Glutamatergic neuron (in vitro differentiated cells): ENCODE results near the gene SLC7A6. TPM values are rescaled to one million over a fixed set of nuclear protein-coding genes. Genes with fewer than 3 reads are reported as not detected.
A peak's percentile ranks its signal among the peaks of the same experiment; 100 is the strongest.

Source experiments
- DNase-seq: peaks from one replicate; pipeline ENCODE4 v3.0.0; 2022
- H3K27ac Mint-ChIP-seq: one replicate; pipeline ENCODE4 v1.8.0; 2020; ENCODE audit warnings: mild to moderate bottlenecking, mixed read lengths, inconsistent platforms; ENCODE audit not compliant: unreplicated experiment
- H3K27me3 Mint-ChIP-seq: one replicate; pipeline ENCODE4 v1.8.0; 2020; ENCODE audit warnings: mild to moderate bottlenecking, moderate library complexity, mixed read lengths, inconsistent platforms; ENCODE audit not compliant: unreplicated experiment
- H3K36me3 Mint-ChIP-seq: one replicate; pipeline ENCODE4 v1.8.0; 2020; ENCODE audit warnings: mild to moderate bottlenecking, mixed read lengths, inconsistent platforms; ENCODE audit not compliant: unreplicated experiment
- H3K4me1 Mint-ChIP-seq: one replicate; pipeline ENCODE4 v1.8.0; 2020; ENCODE audit warnings: mild to moderate bottlenecking, low read depth, mixed read lengths, inconsistent platforms; ENCODE audit not compliant: unreplicated experiment
- H3K4me3 Mint-ChIP-seq: one replicate; pipeline ENCODE4 v1.8.0; 2020; ENCODE audit warnings: mild to moderate bottlenecking, mixed read lengths, inconsistent platforms; ENCODE audit not compliant: unreplicated experiment
- H3K9me3 Mint-ChIP-seq: one replicate; pipeline ENCODE4 v1.8.0; 2020; ENCODE audit warnings: mild to moderate bottlenecking, moderate library complexity, mixed read lengths, inconsistent platforms; ENCODE audit not compliant: unreplicated experiment
- long read RNA-seq: library from polyadenylated mRNA; unstranded; transcript quantifications from one replicate; pipeline ENCODE4 v2.0.0, GENCODE V29; 2020; ENCODE audit not compliant: unreplicated experiment
- total RNA-seq: library from RNA; stranded (reverse); fragmentation: NEBNext Ultra II Directional; extraction: Animal tissue kit (Norgen Biotek cat#: 25700); gene quantifications from one replicate; pipeline ENCODE4 v1.2.1, GENCODE V29; 2021; ENCODE audit not compliant: unreplicated experiment
- TF ChIP-seq, protein P1 (sequence below): fragments of 200-600 bp; sonication (generic); IDR thresholded peaks from one replicate; pipeline ENCODE4 v1.5.0; 2021; ENCODE audit not compliant: partially characterized antibody, unreplicated experiment

The SLC7A6 gene
- 78.1 TPM for total RNA-seq
- long read RNA-seq, partial matches to known transcripts = 4 of 7 reads
- long read RNA-seq, other reads (novel, unspliced or antisense) = 3 of 7 reads

DNA sequence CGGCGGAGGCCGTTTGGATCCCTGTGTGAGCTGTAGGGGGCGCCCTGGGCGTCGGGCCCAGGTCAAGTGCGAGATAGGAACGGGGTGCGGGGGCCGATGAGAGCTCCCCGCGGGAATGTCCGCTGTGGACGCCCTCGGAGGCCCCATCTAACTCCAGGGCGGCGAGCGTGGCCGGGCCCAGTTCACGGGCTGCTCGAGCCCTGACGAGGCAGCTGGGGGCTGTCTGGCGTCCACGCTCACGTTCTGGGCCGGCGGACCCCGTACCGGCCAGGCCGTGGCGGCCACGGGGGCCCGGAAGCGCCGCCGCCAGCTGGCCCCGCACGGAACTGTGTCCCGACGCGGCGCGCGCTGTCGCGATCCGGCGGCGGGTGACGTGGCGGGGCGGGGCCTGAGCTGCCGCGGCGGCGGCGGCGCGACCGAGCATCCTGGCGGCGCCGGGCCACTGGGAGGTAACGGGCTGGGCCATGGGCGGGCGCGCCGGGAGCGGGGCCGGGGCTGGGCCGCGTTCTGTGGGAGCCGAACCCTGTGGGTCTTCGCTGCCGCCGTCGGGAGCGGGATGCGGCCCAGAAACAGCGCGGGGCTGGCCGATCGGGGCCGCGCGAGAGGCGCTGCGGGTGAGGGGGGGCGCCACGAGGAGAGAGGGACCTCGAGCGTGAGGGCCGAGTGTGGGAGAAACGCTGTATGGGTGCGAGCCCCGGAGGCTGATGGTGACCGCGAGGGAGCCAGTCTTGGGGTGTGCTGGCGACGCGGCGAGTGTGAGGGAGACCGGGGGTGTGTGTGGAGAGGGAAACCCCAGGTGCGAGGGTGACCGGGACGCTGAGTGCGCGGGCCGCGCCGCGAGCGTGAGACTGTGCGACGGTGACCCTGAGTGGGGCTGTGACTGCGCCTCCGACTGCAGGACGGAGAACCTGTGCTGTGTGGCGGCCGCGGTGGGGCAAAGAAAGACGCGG is at the start of gene SLC7A6:
SLC7A6 (plus strand) TSS at position 399 of the 950 bp plus-strand sequence. CDS start 10,201 bp downstream, outside the sequence.
- Mint-ChIP-seq H3K27ac (peak within 1 kb of the TSS; percentile 90), H3K27me3 (peaks cover 13% of the 10 kb centered on the region), H3K4me3 (peak within 1 kb of the TSS; percentile 95), H3K9me3 (peaks cover 3% of the 10 kb centered on the region), H3K4me1 (peaks cover 25% of the 10 kb centered on the region), H3K36me3 (no peaks in the 10 kb centered on the region)
- TF ChIP-seq, protein P1, sequence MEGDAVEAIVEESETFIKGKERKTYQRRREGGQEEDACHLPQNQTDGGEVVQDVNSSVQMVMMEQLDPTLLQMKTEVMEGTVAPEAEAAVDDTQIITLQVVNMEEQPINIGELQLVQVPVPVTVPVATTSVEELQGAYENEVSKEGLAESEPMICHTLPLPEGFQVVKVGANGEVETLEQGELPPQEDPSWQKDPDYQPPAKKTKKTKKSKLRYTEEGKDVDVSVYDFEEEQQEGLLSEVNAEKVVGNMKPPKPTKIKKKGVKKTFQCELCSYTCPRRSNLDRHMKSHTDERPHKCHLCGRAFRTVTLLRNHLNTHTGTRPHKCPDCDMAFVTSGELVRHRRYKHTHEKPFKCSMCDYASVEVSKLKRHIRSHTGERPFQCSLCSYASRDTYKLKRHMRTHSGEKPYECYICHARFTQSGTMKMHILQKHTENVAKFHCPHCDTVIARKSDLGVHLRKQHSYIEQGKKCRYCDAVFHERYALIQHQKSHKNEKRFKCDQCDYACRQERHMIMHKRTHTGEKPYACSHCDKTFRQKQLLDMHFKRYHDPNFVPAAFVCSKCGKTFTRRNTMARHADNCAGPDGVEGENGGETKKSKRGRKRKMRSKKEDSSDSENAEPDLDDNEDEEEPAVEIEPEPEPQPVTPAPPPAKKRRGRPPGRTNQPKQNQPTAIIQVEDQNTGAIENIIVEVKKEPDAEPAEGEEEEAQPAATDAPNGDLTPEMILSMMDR = peak; percentile 78
- peak; percentile 83 for DNase-seq

DNA sequence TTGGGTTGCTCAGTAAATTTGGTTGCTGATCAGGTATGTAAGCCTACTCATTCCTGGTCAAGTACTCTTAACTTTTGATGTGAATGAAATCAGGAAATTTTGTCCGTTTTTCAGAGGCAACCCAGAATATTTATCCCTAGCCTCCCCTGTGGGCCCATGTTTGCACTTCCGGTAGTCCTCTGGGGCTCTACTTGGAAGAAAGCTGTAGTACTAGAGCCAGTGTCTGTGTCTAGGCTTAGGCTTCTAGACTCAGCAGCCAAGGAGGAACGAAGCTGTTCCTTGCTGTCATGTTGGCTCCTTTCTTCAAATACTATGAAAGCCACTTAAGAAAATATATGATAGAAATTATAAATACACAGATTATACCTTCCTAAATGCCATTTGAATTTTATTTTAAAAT is 49.6 kb upstream of the SLC7A6 start:
- Mint-ChIP-seq H3K9me3 (no peaks in the 10 kb centered on the region), H3K27me3 (no peaks in the 10 kb centered on the region), H3K36me3 (no peaks in the 10 kb centered on the region), H3K4me3 (no peak overlapping the region), H3K4me1 (no peaks in the 10 kb centered on the region), H3K27ac (no peak overlapping the region)
- no peak for DNase-seq
- TF ChIP-seq, protein P1 = no peak

DNA sequence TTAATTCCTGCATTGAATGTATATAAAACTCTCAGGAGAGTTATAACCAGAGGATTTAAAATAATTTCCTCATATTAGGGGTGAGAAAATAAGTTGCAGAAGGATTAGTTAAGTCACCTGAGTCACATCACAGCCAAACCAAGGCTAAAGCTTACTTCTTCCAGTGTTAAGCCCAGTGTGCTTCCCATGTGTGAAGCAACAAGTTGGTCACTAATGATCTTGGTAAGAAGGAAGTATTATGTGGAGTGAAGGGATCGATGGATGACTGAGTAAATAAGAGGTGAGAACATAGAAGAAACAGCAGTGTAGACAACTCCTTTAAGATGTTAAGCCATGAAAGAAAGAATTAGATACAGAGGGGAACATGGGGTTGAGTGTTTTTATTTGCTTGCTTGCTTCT is 49.0 kb upstream of the SLC7A6 start:
- Mint-ChIP-seq H3K4me3 (no peak overlapping the region), H3K9me3 (no peaks in the 10 kb centered on the region), H3K27me3 (no peaks in the 10 kb centered on the region), H3K36me3 (no peaks in the 10 kb centered on the region), H3K27ac (no peak overlapping the region), H3K4me1 (peaks cover 2% of the 10 kb centered on the region)
- TF ChIP-seq, protein P1 = no peak
- DNase-seq = no peak

DNA sequence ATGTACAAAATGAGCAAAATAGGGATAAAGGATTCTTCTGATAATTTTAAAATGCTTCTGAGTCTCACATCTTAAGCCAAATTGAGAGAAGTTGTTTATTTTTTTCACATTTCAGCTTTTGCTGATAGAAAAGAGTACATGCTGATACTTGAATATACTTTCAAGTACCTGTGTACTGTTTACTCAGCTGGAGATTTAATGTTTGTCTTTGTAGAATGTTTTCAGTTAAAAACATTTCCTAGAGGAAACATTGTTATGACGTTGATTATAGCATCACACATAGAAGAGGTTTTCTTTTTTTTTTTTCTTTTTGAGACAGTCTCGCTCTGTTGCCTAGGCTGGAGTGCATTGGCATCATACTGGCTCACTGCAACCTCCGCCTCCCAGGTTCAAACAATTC is 48.1 kb upstream of the SLC7A6 start:
- TF ChIP-seq, protein P1 = no peak
- Mint-ChIP-seq H3K27ac (no peak overlapping the region), H3K9me3 (no peaks in the 10 kb centered on the region), H3K4me1 (peaks cover 2% of the 10 kb centered on the region), H3K4me3 (no peak overlapping the region), H3K27me3 (no peaks in the 10 kb centered on the region), H3K36me3 (no peaks in the 10 kb centered on the region)
- DNase-seq = no peak

DNA sequence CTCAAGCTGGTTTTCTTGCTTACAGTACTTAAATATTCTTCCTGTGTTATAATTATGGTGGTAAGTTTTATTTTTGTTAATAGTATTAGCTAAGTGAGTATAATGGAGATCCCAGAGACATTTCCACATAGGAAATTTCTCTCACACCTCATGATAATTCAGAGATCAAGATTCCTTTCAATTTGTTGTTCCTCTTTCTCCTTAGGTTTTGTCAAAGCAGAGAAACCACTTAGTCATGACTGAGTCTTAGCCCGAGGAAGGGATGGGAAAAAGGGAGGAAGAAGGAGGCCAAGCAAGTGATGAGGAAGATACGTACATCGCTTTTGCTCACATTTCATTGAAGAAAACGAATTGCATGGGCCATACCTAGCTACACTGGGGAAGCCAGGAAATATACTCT is 46.8 kb upstream of the SLC7A6 start:
- no peak overlapping the region for H3K4me3 Mint-ChIP-seq
- H3K9me3 Mint-ChIP-seq = no peaks in the 10 kb centered on the region
- no peaks in the 10 kb centered on the region for H3K36me3 Mint-ChIP-seq
- no peaks in the 10 kb centered on the region for H3K27me3 Mint-ChIP-seq
- peaks cover 2% of the 10 kb centered on the region for H3K4me1 Mint-ChIP-seq
- no peak for DNase-seq
- TF ChIP-seq, protein P1 = no peak
- H3K27ac Mint-ChIP-seq = no peak overlapping the region
